GM23338 (cell line): ENCODE measurements around the gene TGIF1. TPM values are rescaled to one million over a fixed set of nuclear protein-coding genes. Genes with fewer than 3 reads are reported as not detected.
A peak's percentile ranks its signal among the peaks of the same experiment; 100 is the strongest.

Experiments
- ATAC-seq: fragments of 200-7000 bp; cut with Tn5 transposase; 3 replicates; pipeline ENCODE4 v1.9.1; 2020
- DNase-seq: peaks from one replicate; pipeline ENCODE4 v3.0.0-alpha.2; 2015; ENCODE audit warnings: low spot score
- H2AFZ ChIP-seq: fragments of 200-600 bp; sonication (generic); 2 replicates; pipeline ENCODE4 v1.8.0; 2016; ENCODE audit warnings: antibody characterized with exemption, mild to moderate bottlenecking, moderate library complexity
- H3F3A ChIP-seq: fragments of 200-600 bp; sonication (generic); replicated peaks from 2 replicates; pipeline ENCODE4 v1.8.0; 2017; ENCODE audit warnings: antibody characterized with exemption, mixed run types, low read depth
- H3K27ac ChIP-seq: fragments of 200-600 bp; sonication (generic); 2 replicates; pipeline ENCODE4 v1.6.1; 2016; ENCODE audit warnings: low read depth
- H3K27me3 ChIP-seq: fragments of 200-600 bp; sonication (generic); 2 replicates; pipeline ENCODE4 v1.8.0; 2016; ENCODE audit warnings: mild to moderate bottlenecking, mixed run types, moderate library complexity; ENCODE audit not compliant: insufficient read depth
- H3K36me3 ChIP-seq: fragments of 200-600 bp; sonication (generic); 2 replicates; pipeline ENCODE4 v1.8.0; 2016; ENCODE audit warnings: mild to moderate bottlenecking; ENCODE audit not compliant: insufficient read depth
- H3K4me1 ChIP-seq: fragments of 200-600 bp; sonication (generic); 2 replicates; pipeline ENCODE4 v1.8.0; 2016; ENCODE audit warnings: mild to moderate bottlenecking, moderate library complexity; ENCODE audit not compliant: insufficient read depth
- H3K4me2 ChIP-seq: fragments of 200-600 bp; sonication (generic); 2 replicates; pipeline ENCODE4 v1.7.1; 2017; ENCODE audit warnings: mixed run types
- H3K4me3 ChIP-seq: fragments of 200-600 bp; sonication (generic); 2 replicates; pipeline ENCODE4 v1.6.1; 2016; ENCODE audit warnings: mixed run types
- H3K79me2 ChIP-seq: fragments of 200-600 bp; sonication (generic); replicated peaks from 2 replicates; pipeline ENCODE4 v1.8.0; 2017; ENCODE audit warnings: mild to moderate bottlenecking; ENCODE audit not compliant: insufficient read depth
- H3K9me2 ChIP-seq: fragments of 200-600 bp; sonication (generic); 2 replicates; pipeline ENCODE4 v1.8.0; 2017; ENCODE audit not compliant: insufficient read depth
- H4K20me1 ChIP-seq: fragments of 200-600 bp; sonication (generic); replicated peaks from 2 replicates; pipeline ENCODE4 v1.8.0; 2017; ENCODE audit warnings: mild to moderate bottlenecking; ENCODE audit not compliant: insufficient read depth
- H3K27ac Mint-ChIP-seq: 2 replicates; pipeline ENCODE4 v1.8.0; 2020; ENCODE audit warnings: inconsistent platforms, mild to moderate bottlenecking, moderate library complexity, mixed read lengths
- H3K27me3 Mint-ChIP-seq: 3 replicates; pipeline ENCODE4 v1.8.0; 2022; ENCODE audit warnings: low read depth, mild to moderate bottlenecking, moderate library complexity, mixed read lengths, inconsistent platforms; ENCODE audit not compliant: insufficient read depth, poor library complexity
- H3K36me3 Mint-ChIP-seq: 3 replicates; pipeline ENCODE4 v1.8.0; 2021; ENCODE audit warnings: low read depth, mild to moderate bottlenecking, inconsistent platforms, moderate library complexity, mixed read lengths
- H3K4me1 Mint-ChIP-seq: 3 replicates; pipeline ENCODE4 v1.8.0; 2020; ENCODE audit warnings: mild to moderate bottlenecking, inconsistent platforms, mixed read lengths
- H3K4me3 Mint-ChIP-seq: 3 replicates; pipeline ENCODE4 v1.8.0; 2021; ENCODE audit warnings: moderate library complexity, mild to moderate bottlenecking, inconsistent platforms, mixed read lengths
- H3K9me3 Mint-ChIP-seq: 3 replicates; pipeline ENCODE4 v1.8.0; 2020; ENCODE audit warnings: moderate library complexity, mild to moderate bottlenecking, inconsistent platforms, mixed read lengths
- EZH2 ChIP-seq: fragments of 200-600 bp; sonication (generic); IDR thresholded peaks from one replicate; pipeline ENCODE4 v1.8.0; 2017; ENCODE audit warnings: antibody characterized with exemption, mild to moderate bottlenecking, low read depth; ENCODE audit not compliant: unreplicated experiment
- EZH2phosphoT487 ChIP-seq: fragments of 200-600 bp; sonication (generic); IDR thresholded peaks from one replicate; pipeline ENCODE4 v1.8.1; 2018; ENCODE audit warnings: antibody characterized with exemption; ENCODE audit not compliant: unreplicated experiment
- JUNB ChIP-seq: IDR thresholded peaks from one replicate; pipeline ENCODE4 v1.6.1; 2016; ENCODE audit warnings: antibody characterized with exemption; ENCODE audit not compliant: unreplicated experiment
- NANOG ChIP-seq: IDR thresholded peaks from 2 replicates; pipeline ENCODE4 v1.6.1; 2016; ENCODE audit warnings: antibody characterized with exemption, borderline replicate concordance
- POLR2AphosphoS5 ChIP-seq: IDR thresholded peaks from 2 replicates; pipeline ENCODE4 v1.6.1; 2016; ENCODE audit warnings: antibody characterized with exemption, low read depth
- ZNF114 ChIP-seq: fragments of 250-450 bp; sonication (Bioruptor Pico); IDR thresholded peaks from 2 replicates; pipeline ENCODE4 v1.5.0; 2020; ENCODE audit warnings: mild to moderate bottlenecking, moderate library complexity
- polyA plus RNA-seq: library from polyadenylated mRNA; unstranded; fragments of >200 nt; fragmentation: Nextera tagmentation; extraction: Ambion mirVana; gene quantifications from 2 replicates; pipeline ENCODE4 v1.2.1, GENCODE V29; 2016
- total RNA-seq: library from RNA; depleted of rRNA; stranded (reverse); fragments of >200 nt; shearing (Covaris generic); gene quantifications from 2 replicates; pipeline ENCODE4 v1.2.3, GENCODE V29; 2014
- TF ChIP-seq, protein P1 (sequence below): IDR thresholded peaks from 2 replicates; pipeline ENCODE4 v1.6.1; 2016; ENCODE audit warnings: antibody characterized with exemption
- TF ChIP-seq, protein P2 (sequence below): IDR thresholded peaks from one replicate; pipeline ENCODE4 v1.6.1; 2018; ENCODE audit warnings: antibody characterized with exemption; ENCODE audit not compliant: unreplicated experiment
- TF ChIP-seq, protein P3 (sequence below), 2 experiments: fragments of 200-600 bp in 1 of 2; sonication (generic) in 1 of 2; conservative IDR thresholded peaks; 2 replicates each; pipeline versions ENCODE4 v1.5.1 to v1.6.1; 2016 to 2017; ENCODE audit warnings: antibody characterized with exemption in 2 of 2, low read depth in 2 of 2, mild to moderate bottlenecking in 2 of 2, moderate library complexity in 1 of 2

TGIF1 gene
- total and polyA plus RNA-seq, 2 experiments from 2014 or later = 294 to 316 TPM

DNA sequence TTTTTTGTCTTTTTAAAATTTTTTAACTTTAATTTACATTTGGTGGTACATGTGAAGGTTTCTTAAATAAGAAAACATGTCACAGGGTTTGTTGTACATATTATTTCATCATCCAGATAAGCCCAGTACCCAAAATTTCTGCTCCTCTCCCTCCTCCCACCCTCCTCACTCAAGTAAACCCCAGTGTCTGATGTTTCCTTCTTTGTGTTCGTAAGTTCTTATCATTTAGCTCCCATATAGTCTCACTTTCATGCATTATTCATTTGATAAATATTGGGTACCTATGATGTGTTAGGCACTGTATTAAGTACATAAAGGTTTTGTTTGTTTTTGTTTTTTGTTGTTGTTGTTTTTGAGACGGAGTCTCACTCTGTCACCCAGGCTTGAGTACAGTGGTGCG is 5.7 kb upstream of the TGIF1 start:
- Mint-ChIP-seq H3K27ac (no peak overlapping the region), H3K9me3 (no peaks in the 10 kb centered on the region), H3K4me1 (peaks cover 46% of the 10 kb centered on the region), H3K36me3 (no peaks in the 10 kb centered on the region; the same call in 2 of the 3 replicates), H3K4me3 (no peak overlapping the region), H3K27me3 (peaks cover 13% of the 10 kb centered on the region)
- Histone ChIP-seq H3F3A (peaks cover 13% of the 10 kb centered on the region; the same call in 1 of the 2 replicates), H3K27ac (no peak overlapping the region), H3K4me1 (peaks cover 57% of the 10 kb centered on the region), H3K36me3 (no peaks in the 10 kb centered on the region), H3K4me3 (no peak overlapping the region), H4K20me1 (peaks cover 4% of the 10 kb centered on the region; the same call in 1 of the 2 replicates), H3K4me2 (no peak overlapping the region), H3K27me3 (no peaks in the 10 kb centered on the region), H3K79me2 (peaks cover 12% of the 10 kb centered on the region), H2AFZ (no peak overlapping the region), H3K9me2 (no peaks in the 10 kb centered on the region)
- ATAC-seq (no peak), DNase-seq (no peak)
- no peak for TF ChIP-seq EZH2
- TF ChIP-seq, protein P1, sequence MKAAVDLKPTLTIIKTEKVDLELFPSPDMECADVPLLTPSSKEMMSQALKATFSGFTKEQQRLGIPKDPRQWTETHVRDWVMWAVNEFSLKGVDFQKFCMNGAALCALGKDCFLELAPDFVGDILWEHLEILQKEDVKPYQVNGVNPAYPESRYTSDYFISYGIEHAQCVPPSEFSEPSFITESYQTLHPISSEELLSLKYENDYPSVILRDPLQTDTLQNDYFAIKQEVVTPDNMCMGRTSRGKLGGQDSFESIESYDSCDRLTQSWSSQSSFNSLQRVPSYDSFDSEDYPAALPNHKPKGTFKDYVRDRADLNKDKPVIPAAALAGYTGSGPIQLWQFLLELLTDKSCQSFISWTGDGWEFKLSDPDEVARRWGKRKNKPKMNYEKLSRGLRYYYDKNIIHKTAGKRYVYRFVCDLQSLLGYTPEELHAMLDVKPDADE = no peak
- TF ChIP-seq NANOG = no peak
- TF ChIP-seq POLR2AphosphoS5 = no peak
- TF ChIP-seq EZH2phosphoT487 = no peak
- no peak for TF ChIP-seq ZNF114 (CRISPR knock-in tag)
- TF ChIP-seq, protein P2, sequence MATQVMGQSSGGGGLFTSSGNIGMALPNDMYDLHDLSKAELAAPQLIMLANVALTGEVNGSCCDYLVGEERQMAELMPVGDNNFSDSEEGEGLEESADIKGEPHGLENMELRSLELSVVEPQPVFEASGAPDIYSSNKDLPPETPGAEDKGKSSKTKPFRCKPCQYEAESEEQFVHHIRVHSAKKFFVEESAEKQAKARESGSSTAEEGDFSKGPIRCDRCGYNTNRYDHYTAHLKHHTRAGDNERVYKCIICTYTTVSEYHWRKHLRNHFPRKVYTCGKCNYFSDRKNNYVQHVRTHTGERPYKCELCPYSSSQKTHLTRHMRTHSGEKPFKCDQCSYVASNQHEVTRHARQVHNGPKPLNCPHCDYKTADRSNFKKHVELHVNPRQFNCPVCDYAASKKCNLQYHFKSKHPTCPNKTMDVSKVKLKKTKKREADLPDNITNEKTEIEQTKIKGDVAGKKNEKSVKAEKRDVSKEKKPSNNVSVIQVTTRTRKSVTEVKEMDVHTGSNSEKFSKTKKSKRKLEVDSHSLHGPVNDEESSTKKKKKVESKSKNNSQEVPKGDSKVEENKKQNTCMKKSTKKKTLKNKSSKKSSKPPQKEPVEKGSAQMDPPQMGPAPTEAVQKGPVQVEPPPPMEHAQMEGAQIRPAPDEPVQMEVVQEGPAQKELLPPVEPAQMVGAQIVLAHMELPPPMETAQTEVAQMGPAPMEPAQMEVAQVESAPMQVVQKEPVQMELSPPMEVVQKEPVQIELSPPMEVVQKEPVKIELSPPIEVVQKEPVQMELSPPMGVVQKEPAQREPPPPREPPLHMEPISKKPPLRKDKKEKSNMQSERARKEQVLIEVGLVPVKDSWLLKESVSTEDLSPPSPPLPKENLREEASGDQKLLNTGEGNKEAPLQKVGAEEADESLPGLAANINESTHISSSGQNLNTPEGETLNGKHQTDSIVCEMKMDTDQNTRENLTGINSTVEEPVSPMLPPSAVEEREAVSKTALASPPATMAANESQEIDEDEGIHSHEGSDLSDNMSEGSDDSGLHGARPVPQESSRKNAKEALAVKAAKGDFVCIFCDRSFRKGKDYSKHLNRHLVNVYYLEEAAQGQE = no peak
- no peak for TF ChIP-seq JUNB

DNA sequence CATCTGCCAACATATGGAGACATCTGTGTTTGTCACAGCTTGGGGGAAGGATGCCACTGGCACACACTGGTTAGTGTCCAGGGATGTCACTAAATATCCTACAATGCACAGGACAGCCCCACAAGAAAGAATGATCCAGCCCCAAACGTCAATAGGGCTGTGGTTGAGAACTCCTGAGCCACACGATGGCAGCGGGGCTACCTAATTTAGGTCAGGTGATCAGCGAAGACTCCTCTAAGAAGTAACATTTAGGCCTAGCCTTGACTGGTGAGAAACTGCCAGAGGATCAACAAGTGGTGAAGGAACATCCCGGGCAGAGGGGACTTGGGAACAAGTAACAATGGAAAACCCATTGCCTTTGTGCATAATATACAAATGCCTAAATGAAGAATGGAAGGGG is 5.0 kb upstream of the TGIF1 start:
- DNase-seq = no peak
- peaks cover 46% of the 10 kb centered on the region for H3K4me1 Mint-ChIP-seq
- H3K4me1 ChIP-seq = peaks cover 57% of the 10 kb centered on the region
- peaks cover 13% of the 10 kb centered on the region; the same call in 1 of the 2 replicates for H3F3A ChIP-seq
- H4K20me1 ChIP-seq = peaks cover 4% of the 10 kb centered on the region; the same call in 1 of the 2 replicates
- H3K4me3 ChIP-seq = no peak overlapping the region
- H3K4me2 ChIP-seq = no peak overlapping the region
- no peak overlapping the region for H3K27ac ChIP-seq
- ATAC-seq = no peak
- peaks cover 15% of the 10 kb centered on the region for H3K79me2 ChIP-seq
- H3K27me3 Mint-ChIP-seq = peaks cover 15% of the 10 kb centered on the region
- H3K4me3 Mint-ChIP-seq = peak overlapping the region; percentile 6; the same call in 1 of the 3 replicates
- H3K9me3 Mint-ChIP-seq = no peaks in the 10 kb centered on the region; the same call in 2 of the 3 replicates
- peak overlapping the region; percentile 29 for H3K27ac Mint-ChIP-seq
- H2AFZ ChIP-seq = no peak overlapping the region
- H3K27me3 ChIP-seq = no peaks in the 10 kb centered on the region
- no peaks in the 10 kb centered on the region for H3K36me3 ChIP-seq
- H3K36me3 Mint-ChIP-seq = no peaks in the 10 kb centered on the region; the same call in 2 of the 3 replicates
- no peaks in the 10 kb centered on the region for H3K9me2 ChIP-seq
- TF ChIP-seq, protein P3, sequence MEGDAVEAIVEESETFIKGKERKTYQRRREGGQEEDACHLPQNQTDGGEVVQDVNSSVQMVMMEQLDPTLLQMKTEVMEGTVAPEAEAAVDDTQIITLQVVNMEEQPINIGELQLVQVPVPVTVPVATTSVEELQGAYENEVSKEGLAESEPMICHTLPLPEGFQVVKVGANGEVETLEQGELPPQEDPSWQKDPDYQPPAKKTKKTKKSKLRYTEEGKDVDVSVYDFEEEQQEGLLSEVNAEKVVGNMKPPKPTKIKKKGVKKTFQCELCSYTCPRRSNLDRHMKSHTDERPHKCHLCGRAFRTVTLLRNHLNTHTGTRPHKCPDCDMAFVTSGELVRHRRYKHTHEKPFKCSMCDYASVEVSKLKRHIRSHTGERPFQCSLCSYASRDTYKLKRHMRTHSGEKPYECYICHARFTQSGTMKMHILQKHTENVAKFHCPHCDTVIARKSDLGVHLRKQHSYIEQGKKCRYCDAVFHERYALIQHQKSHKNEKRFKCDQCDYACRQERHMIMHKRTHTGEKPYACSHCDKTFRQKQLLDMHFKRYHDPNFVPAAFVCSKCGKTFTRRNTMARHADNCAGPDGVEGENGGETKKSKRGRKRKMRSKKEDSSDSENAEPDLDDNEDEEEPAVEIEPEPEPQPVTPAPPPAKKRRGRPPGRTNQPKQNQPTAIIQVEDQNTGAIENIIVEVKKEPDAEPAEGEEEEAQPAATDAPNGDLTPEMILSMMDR (conservative IDR thresholded peaks at IDR 0.05; ENCODE audit: low read depth in 2 of 2) = 0 out of 4 replicates have a peak, but pooled peaks of 1 of the 2 experiments have one; percentile 31
